NCI-H748 (cell line): ENCODE measurements around the gene TRAF3.

Experiments
- DNase-seq: peaks from one replicate; lab custom pipeline; 2025; ENCODE audit not compliant: unreplicated experiment; lab: John Stamatoyannopoulos, UW

TRAF3 gene

GRCh38 chr14:102775855-102776760, 1.1 kb upstream of the TRAF3 start:
- DNase-seq, result no peak

DNA sequence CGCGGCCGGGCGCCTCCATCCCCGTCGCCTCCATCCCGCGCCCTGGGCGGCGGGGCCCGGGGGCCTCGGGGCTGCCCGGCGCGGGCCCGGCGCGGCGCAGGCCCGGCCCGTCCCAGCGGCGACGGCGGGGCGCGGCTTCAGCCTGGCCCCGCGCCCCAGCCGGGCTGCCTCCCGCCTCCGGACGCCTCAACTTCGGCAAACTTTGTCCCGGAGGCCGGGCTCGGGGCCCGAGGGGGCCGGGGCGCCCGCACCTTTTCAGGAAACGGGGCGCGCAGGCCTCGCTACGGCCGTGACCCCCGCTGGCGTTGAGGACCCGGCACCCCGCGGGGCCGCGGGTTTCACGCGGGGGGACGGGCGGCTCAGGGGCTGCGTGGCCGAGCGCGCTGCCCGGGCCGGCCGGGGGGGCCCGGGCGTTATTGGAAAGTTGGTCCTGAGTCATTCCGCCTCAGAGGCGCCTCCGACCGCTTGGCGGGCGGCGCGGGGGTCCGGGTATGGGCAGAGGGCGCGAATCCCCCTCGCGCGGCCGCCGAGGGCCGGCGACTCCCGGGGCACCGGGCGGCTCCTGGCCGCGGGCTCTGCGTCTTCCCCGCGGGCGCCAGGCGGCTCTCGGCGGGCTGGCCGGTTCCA, 575 bp downstream of the TRAF3 start:
- DNase-seq, result peak; percentile 47

GRCh38 chr14:102778338-102779083, 1.3 kb downstream of the TRAF3 start:
- DNase-seq, result peak; percentile 47

DNA sequence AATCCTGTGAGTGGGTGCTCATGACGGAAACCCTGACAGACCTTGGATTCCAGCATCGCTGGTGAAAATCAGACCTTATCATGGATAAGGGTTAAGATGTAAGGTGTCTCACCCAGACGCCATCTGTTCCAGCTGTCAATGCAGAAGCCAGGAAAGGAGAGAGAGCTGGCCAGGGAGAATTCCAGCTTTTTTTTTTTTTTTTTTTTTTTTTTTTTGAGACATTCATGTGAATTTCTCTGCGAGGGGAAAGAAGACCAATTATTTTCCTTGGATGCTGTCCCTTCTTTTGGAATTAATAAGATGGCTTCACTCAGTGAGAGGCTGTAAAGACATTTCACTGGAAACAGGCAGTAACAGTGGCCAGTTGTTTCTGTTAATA, 1.8 kb downstream of the TRAF3 start:
- no peak for DNase-seq

DNA sequence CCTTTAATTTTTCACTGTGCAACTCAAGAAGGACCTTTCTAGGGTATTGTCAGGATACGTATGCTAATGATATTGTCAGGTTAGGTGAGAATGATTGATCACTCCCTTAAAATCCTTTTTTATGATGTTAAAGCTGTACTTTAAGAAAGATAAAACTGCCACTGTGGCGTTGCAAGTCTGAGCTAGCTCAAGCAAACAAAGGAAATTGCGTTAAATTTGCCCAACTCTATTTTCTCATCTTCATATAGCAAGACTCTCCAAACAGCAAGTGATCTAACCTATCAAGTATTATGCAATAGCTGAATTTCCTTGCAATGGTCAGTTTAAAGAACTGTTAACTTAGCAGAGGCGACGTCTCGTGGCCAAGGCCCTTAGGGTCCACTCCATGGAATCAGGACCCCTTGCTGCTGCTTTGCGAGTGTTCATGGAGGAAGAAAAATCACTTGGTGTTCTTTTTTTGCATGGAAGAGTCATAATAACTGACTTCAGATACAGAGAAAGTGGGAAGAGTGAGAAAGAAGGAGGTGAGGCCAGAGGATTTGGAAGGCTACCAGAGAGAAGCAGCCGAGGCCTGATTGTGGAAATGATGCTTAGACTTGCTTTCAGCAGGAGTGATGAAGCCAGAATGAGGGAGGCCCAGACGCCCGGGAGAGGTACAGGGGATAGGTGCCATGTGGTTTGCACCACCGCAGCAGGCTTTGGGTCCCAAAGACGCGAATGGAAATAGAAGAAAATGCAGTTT, 2.5 kb downstream of the TRAF3 start:
- no peak for DNase-seq

- no peak for DNase-seq
Observed at GRCh38 chr14:102781063-102781462, 3.8 kb downstream of the TRAF3 start.

- no peak for DNase-seq
Observed at GRCh38 chr14:102782974-102783373, 5.7 kb downstream of the TRAF3 start.

- DNase-seq, result no peak
Observed at GRCh38 chr14:102784892-102785594, 7.8 kb downstream of the TRAF3 start.

GRCh38 chr14:102785595-102785963, 8.3 kb downstream of the TRAF3 start:
- no peak for DNase-seq

GRCh38 chr14:102786768-102787167, 9.5 kb downstream of the TRAF3 start:
- DNase-seq, result no peak

DNA sequence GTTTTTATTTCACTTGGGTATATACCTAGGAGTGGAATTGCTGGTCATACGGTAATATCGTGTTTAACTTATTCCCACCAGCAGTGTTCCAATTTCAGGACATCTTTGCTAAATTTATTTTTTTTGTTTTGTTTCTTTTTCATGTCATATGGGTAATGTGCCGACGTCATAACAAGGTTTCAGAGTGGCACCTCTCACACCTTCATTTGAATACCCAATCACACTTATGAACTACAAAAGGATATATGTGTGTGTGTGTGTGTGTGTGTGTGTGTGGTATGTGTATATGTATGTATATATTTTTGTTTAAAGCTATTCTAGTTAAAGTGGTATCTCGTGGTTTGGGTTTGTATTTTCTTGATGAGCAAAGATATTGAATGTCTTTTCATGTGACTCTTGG, 12.1 kb downstream of the TRAF3 start:
- DNase-seq, result no peak

GRCh38 chr14:102793531-102794328, 16.5 kb downstream of the TRAF3 start:
- no peak for DNase-seq

DNA sequence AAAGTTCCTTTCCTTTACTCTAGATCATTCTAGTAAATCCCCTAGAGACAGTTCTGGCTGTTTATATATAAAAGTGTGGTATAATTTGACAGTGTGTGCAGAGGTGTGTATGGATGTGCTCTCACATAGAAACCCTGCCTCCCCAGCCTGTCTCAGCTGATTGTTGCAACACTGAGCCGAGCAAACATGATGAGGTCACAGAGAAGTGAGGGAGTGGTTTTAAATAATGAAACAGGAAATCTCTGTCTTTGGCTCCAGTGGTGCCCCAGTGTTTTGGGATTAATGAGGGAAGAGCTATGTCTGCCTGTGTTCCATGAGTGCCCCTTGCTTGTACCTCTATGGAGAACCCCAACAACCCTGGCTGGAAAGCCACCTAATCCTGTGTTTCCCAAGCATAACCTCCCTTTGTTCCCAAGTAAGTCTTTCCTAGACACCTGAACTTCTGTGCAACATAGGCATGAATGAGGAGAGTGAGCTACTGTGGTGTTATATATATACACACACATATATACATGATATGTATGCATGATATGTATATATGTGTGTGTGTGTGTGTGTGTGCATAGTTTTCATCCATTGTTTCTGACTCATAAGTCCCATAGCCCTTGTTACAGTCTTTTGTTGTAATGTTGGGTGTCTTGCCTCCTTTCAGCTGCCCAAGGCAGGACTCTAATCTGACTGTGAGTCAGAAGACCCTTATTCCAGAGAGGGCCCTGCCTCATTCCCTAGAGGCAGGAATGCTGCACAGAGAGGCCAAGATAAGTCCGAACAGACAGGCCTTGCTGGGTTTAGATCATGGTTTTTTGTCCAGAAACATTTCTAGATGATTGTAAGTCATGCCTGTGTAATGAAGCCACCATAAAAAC, 18.0 kb downstream of the TRAF3 start:
- peak; percentile 83 for DNase-seq

DNA sequence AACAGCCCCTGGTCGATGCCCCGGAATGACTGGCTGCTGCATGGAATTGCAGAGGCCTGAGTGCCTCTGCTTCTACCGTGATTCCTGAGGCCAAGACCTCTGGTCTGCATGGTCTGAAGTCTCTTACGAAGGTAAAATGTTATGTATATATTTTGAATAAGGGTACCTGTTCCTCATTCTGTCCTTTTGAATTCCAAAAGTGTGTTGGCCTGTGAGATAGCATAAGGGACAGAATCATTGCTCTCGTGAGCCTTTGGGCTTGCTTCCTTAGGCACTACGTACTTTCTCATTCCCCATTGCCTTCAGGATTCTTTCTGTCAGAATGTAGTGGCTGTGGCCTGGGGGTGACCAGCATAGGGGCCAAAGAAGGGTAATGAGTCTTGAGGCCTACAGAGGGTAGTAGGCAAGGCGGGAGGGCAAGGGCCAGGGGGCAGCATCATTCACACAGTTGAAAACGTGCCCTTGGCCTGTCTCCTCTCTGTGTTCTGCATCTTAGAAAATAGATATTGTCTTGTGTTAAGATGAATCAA, 19.5 kb downstream of the TRAF3 start:
- DNase-seq, result no peak

- no peak for DNase-seq
Observed at GRCh38 chr14:102798926-102799325, 21.7 kb downstream of the TRAF3 start.

- no peak for DNase-seq
Observed at GRCh38 chr14:102799684-102800562, 22.7 kb downstream of the TRAF3 start.

GRCh38 chr14:102802834-102803523, 25.7 kb downstream of the TRAF3 start:
- no peak for DNase-seq
